Chondrocyte (in vitro differentiated cells): ENCODE data around the gene DAB2IP. TPM values are rescaled to one million over a fixed set of nuclear protein-coding genes. Genes with fewer than 3 reads are reported as not detected.

ENCODE experiments used
- DNase-seq: peaks from one replicate; pipeline ENCODE4 v3.0.0; 2021; ENCODE audit warnings: mixed read lengths, low spot score
- H3K27ac Mint-ChIP-seq: one replicate; pipeline ENCODE4 v1.8.0; 2021; ENCODE audit warnings: mild to moderate bottlenecking, moderate library complexity, mixed read lengths; ENCODE audit not compliant: unreplicated experiment
- H3K27me3 Mint-ChIP-seq: 2 replicates; pipeline ENCODE4 v1.8.0; 2021; ENCODE audit warnings: low read depth, mixed read lengths
- H3K36me3 Mint-ChIP-seq: 2 replicates; pipeline ENCODE4 v1.8.0; 2021; ENCODE audit warnings: low read depth, mixed read lengths
- H3K4me1 Mint-ChIP-seq: 2 replicates; pipeline ENCODE4 v1.8.0; 2021; ENCODE audit warnings: low read depth, mild to moderate bottlenecking, mixed read lengths
- H3K4me3 Mint-ChIP-seq: one replicate; pipeline ENCODE4 v1.8.0; 2021; ENCODE audit warnings: mild to moderate bottlenecking, moderate library complexity, mixed read lengths; ENCODE audit not compliant: unreplicated experiment
- H3K9me3 Mint-ChIP-seq: 2 replicates; pipeline ENCODE4 v1.8.0; 2021; ENCODE audit warnings: low read depth, mixed read lengths
- total RNA-seq: library from RNA; stranded (reverse); gene quantifications from 3 replicates; pipeline ENCODE4 v1.2.1, GENCODE V29; 2021
- TF ChIP-seq, protein P1 (sequence below): fragments of 200-600 bp; sonication (generic); IDR thresholded peaks from 2 replicates; pipeline ENCODE4 v1.5.0; 2021; ENCODE audit warnings: antibody characterized with exemption, mild to moderate bottlenecking, moderate library complexity

DAB2IP gene
- total RNA-seq, 1 donor from 2014 or later, result 58.5 TPM

DNA sequence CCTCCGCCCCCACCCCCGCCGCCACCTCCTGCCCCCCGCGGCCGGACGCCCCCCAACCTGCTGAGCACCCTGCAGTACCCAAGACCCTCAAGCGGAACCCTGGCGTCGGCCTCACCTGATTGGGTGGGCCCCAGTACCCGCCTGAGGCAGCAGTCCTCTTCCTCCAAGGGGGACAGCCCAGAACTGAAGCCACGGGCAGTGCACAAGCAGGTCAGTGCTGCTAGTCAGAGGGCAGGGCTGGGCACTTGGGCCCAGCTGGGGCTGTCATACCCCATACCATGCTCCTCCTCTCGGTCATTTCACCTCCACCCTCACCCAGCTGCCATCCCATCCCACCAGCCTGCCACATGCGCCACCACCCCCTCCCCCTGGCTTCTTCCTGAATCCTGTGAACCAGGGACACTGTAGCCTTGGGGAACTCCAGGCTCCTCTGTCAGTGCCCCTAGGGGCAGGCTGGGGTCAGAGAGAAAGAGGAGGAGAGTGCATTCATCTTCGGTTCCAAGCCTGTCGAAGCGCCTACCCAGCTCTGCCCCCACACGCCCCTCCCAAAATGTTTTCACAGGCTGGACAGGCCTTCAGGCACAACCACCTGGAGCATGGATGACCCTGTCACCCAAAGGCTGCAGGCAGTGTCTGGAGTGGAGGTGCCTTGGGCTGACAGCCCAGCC, 122.0 kb downstream of the DAB2IP start:
- Mint-ChIP-seq H3K36me3 (peaks cover 38% of the 10 kb centered on the region), H3K4me3 (no peak overlapping the region), H3K27me3 (no peaks in the 10 kb centered on the region), H3K4me1 (peaks cover 42% of the 10 kb centered on the region), H3K27ac (no peak overlapping the region), H3K9me3 (peaks cover 8% of the 10 kb centered on the region)
- DNase-seq, result peak; percentile 83
- TF ChIP-seq, protein P1, sequence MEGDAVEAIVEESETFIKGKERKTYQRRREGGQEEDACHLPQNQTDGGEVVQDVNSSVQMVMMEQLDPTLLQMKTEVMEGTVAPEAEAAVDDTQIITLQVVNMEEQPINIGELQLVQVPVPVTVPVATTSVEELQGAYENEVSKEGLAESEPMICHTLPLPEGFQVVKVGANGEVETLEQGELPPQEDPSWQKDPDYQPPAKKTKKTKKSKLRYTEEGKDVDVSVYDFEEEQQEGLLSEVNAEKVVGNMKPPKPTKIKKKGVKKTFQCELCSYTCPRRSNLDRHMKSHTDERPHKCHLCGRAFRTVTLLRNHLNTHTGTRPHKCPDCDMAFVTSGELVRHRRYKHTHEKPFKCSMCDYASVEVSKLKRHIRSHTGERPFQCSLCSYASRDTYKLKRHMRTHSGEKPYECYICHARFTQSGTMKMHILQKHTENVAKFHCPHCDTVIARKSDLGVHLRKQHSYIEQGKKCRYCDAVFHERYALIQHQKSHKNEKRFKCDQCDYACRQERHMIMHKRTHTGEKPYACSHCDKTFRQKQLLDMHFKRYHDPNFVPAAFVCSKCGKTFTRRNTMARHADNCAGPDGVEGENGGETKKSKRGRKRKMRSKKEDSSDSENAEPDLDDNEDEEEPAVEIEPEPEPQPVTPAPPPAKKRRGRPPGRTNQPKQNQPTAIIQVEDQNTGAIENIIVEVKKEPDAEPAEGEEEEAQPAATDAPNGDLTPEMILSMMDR, result no peak

DNA sequence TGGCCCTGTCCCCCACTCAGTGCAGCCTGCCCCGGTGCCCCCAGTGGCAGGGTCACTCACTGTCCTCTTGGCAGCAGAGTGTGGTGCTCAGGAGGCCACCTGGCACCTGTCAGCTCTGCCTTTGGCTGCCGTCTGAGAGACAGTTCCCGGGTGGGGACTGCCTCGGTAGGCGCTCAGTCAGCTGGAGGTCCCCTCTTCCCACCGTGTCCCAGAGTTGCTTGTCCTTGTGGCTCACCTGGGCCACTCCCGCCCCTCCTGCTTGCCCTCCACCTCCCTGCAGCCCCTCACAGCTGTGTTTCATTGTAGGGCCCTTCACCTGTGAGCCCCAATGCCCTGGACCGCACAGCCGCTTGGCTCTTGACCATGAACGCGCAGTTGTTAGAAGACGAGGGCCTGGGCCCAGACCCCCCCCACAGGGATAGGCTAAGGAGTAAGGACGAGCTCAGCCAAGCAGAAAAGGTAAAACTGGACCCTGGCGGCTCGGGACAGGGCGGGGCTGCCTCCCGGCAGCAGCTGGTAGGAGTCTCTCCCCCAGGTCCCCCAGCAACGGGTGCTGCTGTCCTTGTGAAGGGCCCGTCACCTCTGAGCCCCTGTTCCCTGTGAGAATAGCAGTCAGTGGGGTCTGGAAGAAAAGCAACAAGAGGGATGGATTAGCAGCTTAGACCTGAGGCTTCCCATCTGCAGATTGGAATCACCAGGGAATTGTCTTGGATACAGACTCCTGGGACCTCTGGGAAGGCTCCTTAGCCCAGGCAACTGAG, 122.7 kb downstream of the DAB2IP start:
- peak; percentile 79 for DNase-seq
- Mint-ChIP-seq H3K4me1 (peaks cover 45% of the 10 kb centered on the region), H3K36me3 (peaks cover 40% of the 10 kb centered on the region)

DNA sequence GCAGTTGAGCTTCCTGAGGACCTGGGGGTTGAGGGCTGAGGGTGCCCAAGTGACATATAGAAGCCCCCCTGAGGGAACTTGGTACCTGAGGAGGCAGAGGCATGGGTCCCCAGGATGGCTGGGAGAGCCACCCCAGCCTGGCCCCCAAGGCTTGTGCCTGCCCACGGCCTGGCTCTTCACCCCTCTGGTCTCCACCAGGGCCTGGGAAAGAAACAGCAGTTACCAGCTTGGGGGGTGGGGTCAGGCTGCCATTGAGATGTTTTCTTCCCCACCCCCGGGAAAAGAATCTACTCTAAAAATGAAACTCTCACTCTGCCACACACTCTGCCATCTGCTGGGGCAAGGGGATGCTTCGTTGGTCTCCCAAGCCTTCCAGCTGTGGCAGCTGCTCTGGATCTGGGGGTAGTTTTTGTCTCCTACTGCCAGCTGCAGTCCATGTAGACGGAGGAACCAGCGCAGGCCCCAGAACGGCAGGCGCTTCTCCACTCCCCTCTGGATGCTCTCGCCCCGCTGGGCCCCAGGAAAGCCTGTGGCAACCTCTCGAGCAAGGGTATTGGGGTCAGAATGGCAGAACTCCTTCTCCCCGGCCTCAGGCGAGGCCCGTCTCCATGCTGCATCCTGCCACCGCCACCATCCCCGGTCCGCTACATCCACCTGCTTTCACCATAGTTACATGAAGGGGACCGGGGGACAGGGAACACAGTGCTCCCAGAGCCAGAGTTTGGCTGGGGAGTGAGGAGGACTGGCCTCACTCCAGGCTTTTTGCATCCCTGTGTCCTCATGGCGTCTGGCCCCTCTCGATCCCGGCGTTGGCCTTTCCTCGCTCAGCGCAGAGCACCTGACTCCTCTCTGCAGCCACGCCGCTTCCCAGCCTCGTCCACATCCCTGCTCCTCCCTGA, 123.5 kb downstream of the DAB2IP start:
- no peak for DNase-seq
- no peaks in the 10 kb centered on the region for H3K27me3 Mint-ChIP-seq
- H3K9me3 Mint-ChIP-seq, result peaks cover 10% of the 10 kb centered on the region
- peaks cover 48% of the 10 kb centered on the region for H3K4me1 Mint-ChIP-seq
- H3K36me3 Mint-ChIP-seq, result peaks cover 45% of the 10 kb centered on the region
- H3K27ac Mint-ChIP-seq, result no peak overlapping the region
- TF ChIP-seq, protein P1, result peak; percentile 35
- no peak overlapping the region for H3K4me3 Mint-ChIP-seq

More for the DNA sequence above, 122.7 kb downstream of the DAB2IP start:
- TF ChIP-seq, protein P1, result no peak
- no peak overlapping the region for H3K27ac Mint-ChIP-seq
- H3K4me3 Mint-ChIP-seq, result no peak overlapping the region
- no peaks in the 10 kb centered on the region for H3K27me3 Mint-ChIP-seq
- H3K9me3 Mint-ChIP-seq, result peaks cover 10% of the 10 kb centered on the region

DNA sequence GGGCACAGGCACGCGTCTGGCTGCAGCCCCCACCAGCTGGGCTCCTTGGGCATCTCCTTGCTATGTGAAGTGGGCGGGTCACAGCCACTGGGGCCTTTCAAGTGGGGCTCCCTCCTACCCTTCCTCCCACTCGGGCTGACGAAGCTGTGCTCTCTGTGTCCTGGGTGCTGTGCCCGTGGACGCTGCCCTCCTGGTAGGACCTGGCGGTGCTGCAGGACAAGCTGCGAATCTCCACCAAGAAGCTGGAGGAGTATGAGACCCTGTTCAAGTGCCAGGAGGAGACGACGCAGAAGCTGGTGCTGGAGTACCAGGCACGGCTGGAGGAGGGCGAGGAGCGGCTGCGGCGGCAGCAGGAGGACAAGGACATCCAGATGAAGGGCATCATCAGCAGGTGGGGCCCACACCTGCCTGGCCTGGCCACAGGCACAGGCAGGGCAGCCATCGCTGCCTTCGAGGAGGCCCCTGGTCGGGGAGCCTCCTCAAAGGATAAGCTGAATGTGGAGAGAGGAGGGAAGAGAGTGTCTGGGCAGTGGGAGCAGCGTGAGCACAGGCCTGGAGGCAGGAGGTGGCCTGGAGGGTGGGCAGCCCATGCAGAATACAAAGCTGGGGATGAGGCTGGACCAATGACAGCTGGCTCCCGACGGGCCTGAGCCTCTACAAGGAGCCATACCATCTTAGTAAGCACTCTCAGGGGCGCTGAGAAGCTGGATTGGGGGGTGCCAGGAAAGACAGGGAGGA, 124.7 kb downstream of the DAB2IP start:
- peaks cover 53% of the 10 kb centered on the region for H3K36me3 Mint-ChIP-seq
- TF ChIP-seq, protein P1, result no peak
- peaks cover 10% of the 10 kb centered on the region for H3K9me3 Mint-ChIP-seq
- no peak overlapping the region for H3K27ac Mint-ChIP-seq
- DNase-seq, result peak; percentile 83
- peaks cover 35% of the 10 kb centered on the region for H3K4me1 Mint-ChIP-seq
- no peak overlapping the region for H3K4me3 Mint-ChIP-seq
- no peaks in the 10 kb centered on the region for H3K27me3 Mint-ChIP-seq
